GM21576 (cell line): ENCODE measurements around the gene HAT1.
A peak's percentile ranks its signal among the peaks of the same experiment; 100 is the strongest.
"Not testable (repeated sequence)": the region's sequence is repeated elsewhere in the genome, so short reads cannot be mapped to it uniquely, and the experiment has no call there.

ENCODE experiments used
- ATAC-seq: cut with Tn5 transposase; IDR thresholded peaks from one replicate; pipeline ENCODE4 v1.9.1; 2021; ENCODE audit warnings: mild to moderate bottlenecking, moderate library complexity; ENCODE audit not compliant: unreplicated experiment

HAT1 gene

DNA sequence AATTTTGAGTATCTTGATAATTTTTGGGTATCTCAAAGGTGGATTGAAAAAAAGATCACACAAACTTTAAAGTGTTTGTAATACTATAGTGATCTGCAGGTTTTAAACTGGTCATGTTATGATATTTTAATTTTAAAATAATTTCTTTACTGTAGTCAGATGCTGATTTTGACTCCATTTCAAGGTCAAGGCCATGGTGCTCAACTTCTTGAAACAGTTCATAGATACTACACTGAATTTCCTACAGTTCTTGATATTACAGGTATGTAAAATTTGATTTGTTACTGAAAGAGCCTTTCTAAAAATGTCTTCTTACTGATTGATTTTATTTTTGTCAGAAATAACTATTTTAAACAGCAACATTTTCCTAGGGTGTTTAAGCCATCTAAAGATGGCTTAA lies 44.4 kb downstream of the HAT1 start:
- no peak for ATAC-seq

DNA sequence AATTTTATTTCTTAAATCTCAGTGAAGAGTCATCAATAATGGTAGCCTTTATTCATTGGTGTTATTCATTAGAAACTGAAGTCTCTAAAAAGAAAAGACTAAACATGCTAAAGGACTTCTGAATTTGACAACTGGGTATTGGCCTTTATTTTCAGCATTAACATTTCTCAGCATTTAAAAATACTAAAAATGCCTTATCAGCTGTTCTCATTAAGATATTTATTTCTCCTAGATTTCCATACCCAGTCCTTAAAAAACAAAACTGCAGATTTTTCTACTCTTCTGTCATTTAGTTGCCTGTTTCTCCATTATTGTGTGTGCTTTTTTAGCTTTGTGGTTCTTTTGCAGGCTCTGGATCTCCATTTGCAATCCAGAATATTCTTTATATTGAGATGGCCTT lies 46.2 kb downstream of the HAT1 start:
- ATAC-seq = no peak

DNA sequence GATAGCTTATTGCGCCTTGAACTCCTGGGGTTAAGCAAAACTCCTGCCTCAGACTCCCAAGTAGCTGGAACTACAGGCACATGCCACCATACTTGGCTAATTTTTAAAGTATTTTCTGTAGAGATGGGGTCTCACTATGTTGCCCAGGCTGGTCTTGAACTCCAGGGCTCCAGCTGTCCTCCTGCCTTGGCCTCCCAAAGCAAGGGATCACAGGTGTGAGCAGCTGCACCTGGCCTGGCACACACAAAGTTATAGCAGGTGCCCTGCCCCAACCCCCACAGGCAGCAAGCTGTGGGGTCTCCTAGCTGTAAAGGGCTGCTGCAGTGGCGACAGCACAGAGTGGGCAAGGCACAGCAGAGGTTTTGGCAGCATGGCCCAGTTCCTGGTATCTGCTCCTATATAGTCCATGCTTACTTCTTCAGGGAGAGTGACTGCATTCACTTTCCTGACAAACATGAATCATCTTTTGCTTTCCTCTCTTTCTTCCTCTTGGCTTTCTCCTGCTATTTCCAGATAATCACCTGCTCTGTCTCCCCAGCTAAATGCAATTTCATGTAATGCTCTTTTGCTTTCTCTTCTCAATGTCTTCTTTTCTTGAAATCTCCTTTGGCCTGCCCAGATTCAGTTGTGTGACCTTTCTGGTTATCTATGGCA lies 50.2 kb downstream of the HAT1 start:
- ATAC-seq = no peak

DNA sequence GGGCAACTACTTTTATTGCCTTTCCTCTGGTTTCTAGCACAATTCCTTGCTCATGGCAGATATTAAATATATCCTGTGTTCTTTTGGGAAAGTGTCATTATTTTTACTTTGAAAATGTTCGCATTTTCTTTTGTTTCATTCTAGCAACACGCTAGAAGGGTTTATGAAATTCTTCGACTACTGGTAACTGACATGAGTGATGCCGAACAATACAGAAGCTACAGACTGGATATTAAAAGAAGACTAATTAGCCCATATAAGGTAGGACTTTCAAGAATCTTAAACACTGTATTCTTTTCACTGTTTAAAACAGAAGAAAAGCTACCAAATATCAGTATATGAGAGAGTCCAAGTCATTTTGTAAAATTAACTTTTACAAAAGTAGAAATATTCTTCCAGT lies 56.8 kb downstream of the HAT1 start:
- ATAC-seq = no peak

DNA sequence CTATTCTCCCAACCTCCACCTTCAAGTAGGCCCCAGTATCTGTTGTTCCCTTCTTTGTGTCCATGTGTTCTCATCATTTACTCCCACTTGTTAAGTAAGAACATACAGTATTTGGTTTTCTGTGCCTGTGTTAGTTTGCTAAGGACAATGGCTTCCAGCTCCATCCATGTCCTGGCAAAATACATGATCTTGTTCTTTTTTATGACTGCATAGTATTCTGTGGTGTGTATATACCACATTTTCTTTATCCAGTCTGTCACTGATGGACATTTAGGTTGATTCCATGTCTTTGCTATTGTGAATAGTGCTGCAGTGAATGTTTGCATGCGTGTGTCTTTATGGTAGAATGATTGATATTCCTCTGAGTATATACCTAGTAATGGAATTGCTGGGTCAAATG lies 61.7 kb downstream of the HAT1 start:
- not testable (repeated sequence) for ATAC-seq

DNA sequence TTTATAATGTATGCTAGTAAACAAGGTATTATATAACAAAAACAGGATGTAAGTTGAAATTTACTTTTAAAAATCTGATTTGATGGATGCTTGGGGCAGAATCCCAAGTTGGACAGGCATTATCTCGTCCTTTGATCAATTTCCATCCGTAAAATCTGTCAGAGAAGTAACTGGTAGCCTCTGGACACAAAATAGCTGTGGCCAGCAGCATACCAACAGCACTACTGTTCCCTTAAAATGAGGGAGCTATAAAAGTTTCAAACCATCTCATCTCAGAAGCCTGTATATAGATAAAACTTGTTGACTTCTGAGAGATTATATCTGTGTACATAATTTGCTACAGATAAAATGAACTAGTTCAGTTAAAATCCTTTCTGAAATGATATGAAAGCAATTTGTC lies 62.8 kb downstream of the HAT1 start:
- ATAC-seq = no peak

DNA sequence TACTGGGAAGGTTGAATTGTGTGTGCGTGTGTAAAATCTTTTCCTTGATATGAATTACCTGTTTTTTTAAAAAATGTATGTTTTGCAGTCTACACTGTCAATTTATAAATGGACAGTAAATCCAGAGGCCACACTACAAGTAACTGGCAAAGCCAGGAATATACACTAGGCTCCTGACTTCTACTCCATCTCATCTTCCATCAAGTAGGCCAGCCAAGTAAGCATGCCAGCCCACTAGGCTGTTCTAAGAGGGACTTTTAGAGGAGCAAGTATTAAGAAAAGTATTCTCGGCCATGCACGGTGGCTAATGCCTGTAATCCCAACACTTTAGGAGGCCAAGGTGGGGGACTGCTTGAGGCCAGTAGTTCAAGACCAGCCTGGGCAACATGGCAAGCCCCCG lies 64.5 kb downstream of the HAT1 start:
- ATAC-seq = no peak

DNA sequence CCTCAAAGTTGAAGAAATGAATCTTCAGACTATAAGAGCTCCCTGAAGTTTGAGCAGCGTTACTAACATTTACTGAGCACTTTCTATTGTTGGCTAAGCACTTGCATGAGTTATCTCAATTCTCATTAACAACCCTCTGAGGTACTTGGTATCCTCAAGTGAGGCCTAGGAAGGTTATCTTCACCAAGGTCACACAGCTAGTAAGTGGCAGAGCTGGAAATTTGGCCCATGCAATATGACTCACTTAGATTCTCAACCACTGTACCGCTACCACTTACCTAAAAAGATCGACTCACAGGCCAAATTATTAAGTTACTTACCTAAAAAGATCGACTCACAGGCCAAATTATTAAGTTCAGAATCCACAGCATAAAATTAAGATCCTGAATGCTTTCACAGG lies 68.8 kb downstream of the HAT1 start:
- no peak for ATAC-seq

DNA sequence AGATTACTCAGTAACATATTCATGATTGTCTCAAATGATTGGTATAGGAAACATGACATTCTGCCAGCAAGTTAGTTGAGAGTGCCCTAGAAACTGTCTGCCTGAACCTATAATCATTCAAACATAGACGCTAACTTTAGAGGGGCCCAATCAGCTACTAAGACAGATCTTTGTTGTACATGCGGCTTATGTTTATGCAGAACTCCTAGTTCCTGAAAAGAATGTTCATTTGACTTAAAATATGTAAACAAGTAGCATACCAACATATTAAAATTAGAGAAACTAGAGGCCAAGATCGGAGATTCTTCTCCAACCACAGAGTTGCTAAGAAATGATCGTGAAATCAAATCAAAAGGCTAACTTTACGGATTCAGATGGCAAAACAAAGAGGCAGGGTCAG lies 73.3 kb downstream of the HAT1 start:
- no peak for ATAC-seq

DNA sequence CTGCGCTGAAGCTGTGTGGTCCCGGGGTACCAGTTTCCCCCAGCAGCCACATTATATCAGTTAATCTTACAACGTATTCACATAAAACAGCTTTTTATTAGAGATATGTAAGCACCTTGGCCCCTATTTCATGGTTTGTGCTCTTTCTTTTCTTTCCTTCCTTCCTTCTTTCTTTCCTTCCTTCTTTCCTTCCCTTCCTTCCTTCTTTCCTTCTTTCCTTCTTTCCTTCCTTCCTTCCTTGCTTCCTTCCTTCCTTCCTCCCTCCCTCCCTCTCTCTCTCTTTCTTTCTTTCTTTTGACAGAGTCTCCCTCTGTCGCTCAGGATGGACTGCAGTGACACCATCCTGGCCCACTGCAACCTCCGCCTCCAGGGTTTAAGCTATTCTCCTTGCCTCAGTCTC lies 73.8 kb downstream of the HAT1 start:
- ATAC-seq = no peak

DNA sequence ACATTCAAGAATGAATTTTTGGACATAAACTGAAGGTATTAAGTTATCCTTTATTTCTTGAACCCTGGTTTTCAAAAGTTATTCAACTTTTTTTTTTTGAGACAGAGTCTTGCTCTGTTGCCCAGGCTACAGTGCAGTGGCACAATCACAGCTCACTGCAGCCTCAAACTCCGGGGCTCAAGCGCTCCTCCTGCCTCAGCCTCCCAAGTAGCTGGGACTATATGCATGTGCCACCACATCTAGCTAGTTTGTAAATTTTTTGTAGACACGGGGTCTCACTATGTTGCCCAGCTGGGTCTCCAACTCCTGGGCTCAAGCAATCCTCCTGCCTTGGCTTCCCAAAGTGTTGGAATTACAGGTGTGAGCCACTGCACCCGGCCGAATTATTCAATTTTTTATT lies 74.8 kb downstream of the HAT1 start:
- ATAC-seq = not testable (repeated sequence)

DNA sequence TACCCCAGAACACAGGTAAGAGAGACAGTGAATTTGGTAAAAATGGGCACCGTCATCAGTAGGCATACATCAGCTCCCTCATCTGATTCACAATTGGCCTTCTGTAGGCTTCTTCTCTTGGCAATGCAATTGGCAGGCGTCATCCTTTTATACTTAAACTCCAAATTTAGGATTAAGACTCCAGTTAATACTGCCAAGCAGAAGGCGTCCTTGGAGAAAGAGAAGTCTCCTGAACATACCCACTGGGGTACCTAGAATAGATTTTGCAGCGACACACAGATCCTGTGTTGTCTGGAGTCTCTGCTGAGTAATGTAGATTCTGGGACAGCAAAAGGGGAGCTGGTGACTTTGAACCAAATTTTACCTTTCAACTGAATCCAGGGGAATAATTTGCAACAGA lies 76.9 kb downstream of the HAT1 start:
- ATAC-seq = no peak

DNA sequence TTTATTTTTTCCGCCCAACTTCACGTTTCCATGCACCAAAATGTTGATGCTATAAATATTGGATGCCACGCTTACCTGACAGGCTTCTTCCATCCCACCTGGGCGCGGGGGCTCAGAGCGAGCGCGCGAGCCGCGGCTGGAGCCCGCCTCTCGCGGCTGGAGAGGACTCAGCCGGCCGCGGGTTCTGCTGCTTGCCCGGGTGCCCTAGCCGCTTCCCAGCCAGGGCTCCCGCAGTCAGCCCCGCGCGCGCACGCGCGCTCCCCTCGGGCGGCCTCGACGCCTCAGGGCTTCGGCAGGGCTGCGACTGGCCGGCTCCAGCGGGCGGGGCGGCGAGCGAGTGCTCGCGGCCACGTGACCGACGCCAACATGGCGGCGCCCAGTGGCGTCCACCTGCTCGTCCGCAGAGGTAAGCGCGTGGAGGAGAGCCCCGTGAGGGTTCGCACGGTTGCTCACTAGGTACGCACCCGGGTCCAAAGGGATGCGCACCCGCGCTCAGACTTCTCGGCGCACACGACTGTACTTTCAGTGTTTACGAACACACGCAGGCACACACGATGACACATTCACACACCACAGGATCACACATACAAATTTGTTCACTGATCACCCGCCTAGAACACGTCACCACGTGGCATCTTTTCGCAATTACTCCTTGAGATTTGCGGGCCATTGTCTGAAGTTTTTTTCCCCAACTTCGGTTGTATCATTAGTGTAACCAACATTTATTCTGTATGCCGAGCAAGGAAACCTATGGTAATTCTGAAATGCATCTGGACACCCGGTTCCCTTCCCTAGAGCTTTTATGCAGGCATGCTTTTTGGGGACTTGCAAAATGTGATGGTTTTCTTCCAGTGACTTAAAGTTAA lies 77.6 kb downstream of the HAT1 start, which contains the start of gene METAP1D:
Gene METAP1D (plus strand): TSS at position 350 of the 866 bp plus-strand sequence. CDS start 17 bp downstream, at position 367.
- peak; percentile 97 for ATAC-seq

DNA sequence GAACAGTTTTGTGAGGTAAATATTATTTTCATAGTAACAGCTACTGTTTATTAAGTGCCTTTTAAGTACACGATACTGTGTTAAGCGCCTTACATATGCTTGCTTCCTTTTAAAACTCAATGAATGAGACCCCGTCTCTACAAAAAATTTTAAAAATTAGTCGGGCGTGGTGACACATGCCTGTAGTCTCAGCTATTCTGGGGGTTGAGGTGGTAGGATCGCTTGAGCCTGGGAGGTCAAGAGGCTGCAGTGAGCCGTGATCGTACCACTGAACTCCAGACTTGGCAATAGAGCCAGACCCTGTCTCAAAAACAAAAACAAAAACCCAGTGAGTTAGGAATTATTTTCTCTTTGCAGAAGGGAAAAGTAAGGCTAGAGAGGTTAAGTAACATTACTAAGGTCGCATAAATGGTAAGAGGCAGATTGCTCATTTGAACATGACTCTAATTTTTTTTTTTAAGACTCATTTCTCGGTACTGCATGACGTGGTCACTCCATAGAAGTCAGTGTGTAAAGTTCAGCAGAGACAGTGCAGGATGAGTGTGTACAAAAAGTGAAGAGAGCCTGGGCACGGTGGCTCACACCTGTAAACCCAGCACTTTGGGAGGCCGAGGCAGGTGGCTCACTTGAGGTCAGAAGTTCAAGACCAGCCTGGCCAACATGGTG lies 78.6 kb downstream of the HAT1 start:
- no peak for ATAC-seq

DNA sequence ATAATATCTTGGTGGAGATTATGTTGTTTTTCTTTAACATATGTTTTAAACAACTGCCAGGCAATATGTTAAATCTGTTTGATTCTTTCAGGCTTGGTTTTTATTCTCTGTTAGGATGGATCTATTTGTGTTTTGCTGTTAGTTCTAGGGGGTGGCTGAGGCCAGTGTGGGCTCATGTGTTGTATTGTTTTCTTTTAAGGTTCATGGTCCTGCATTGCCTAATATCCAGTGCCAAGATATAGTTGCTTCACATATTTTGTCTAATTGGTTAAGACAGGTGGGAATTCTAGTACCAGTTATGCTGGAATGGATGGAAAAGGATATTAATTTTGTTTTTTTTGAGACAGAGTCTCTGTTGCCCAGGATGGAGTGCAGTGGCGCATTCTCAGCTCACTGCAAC lies 85.1 kb downstream of the HAT1 start:
- ATAC-seq = no peak

DNA sequence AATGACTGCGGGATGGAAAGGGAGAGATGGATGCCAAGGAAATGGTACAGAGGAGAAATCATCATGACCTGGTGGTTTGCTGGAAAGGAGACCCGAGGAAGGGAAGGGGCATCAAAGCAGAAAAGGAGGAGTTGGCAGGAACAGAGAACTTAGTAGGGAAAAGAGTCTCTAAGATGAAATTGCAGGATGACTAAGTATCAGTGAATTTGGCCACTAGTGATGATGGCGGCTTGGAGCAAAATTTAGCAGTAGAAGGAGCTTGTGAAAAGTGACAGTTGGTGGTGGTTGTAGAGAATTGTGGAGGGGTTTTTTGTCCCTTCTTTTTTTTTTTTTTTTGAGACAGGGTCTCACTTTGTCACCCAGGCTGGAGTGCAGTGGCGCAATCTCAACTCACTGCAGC lies 87.6 kb downstream of the HAT1 start:
- no peak for ATAC-seq

DNA sequence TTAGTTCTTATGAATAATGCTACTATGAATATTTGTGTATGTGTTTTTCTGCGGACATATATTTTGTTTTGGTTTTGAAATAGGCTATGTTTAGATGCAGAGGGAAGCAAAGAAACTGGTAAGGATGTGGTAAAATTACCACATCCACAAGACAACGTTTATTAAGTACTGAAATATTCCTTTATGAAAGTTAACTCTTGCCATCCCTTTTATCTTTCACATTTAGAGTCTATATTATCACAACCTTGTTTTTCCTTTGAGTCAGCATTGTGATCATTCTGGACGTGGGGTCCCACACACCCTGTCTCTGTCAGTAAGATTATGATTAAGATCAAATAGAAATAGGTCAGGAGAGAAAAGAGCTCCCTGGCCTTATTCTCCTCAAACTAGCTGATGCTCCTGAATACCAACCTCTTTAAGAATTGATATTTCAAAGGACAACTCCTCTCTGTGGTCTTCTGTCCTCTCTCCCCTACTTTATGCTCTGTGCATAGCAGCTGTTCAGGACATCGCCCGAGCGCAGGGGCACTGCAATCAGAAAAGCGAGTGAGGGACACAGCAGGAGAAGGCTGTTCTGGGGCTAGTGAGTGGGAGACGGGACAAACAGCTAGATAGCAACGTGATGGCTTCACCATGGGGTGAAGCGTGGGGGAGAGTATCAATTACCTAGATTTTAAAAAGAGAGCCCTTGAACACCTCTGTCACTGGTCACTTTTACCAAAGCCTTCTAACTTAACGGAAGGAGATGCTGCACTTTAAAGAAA lies 89.7 kb downstream of the HAT1 start:
- ATAC-seq = no peak

DNA sequence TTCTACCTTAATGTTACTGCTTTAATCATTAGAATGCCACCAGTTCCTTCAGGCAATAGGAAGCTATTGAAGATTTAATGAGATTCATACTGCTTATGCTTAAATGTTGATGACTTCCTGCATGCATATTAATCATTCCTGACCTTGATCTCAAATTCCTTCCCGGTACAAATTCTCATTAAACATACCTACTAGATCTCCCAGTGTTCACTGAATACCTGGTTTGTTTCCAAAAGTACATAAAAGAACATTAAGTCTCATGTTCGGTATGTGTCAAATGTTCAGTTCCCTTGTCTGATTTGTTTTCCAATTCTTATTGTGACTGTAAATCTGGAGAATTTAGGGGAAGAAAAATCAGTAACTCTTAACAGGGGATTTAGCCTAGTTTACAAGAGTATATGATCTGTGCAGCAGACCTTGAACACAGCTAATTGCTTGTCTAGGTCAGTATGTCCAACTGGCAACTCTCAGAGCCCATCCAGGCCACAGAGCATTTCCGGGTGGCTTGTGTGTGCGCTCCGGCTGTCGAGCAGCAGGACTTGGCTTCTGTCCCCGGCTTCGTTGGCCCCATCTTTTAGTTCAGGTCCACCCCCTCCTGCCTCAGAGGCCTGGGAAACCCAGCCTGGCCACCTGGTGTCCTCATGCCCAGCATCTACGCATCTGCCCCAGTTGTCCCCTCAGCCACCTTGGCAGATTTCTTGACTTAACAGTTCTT lies 90.6 kb downstream of the HAT1 start:
- ATAC-seq = no peak

DNA sequence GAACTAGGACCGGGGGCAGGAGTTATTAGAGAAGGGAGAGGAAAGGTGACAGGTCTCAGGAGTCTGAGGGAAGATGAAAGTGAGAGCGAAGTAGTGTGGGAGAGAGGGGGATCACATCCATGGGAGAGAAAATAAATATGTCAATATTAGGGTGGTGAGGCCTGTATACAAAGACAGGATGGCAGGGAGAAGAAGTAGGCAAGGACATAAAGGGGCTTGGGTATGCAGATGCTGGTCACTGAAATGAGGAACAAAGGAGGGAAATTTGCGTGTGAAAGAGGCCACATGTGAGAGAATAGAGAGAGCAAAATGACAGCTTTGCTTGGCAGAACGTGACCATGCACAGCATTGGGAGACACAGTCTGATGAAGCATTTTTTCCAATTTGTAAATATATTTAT lies 91.1 kb downstream of the HAT1 start:
- ATAC-seq = peak; percentile 85
